B cell (primary cell): ENCODE data around the gene SPECC1. TPM values are rescaled to one million over a fixed set of nuclear protein-coding genes. Genes with fewer than 3 reads are reported as not detected.

Experiments used
- ATAC-seq: fragments of 200-7000 bp; cut with Tn5 transposase; one replicate; pipeline ENCODE4 v1.10.0; 2021; ENCODE audit warnings: low read depth, mild to moderate bottlenecking, moderate number of reproducible peaks, moderate library complexity
- CTCF ChIA-PET: fragments of 350-600 bp; sonication (Branson Sonifier 250); formaldehyde crosslinking; loops from one replicate; lab custom pipeline; 2021; ENCODE audit warnings: antibody characterized with exemption, inconsistent platforms; lab: Charles Lee
- POLR2A ChIA-PET: fragments of 350-600 bp; sonication (Branson Sonifier 250); formaldehyde crosslinking; loops from one replicate; lab custom pipeline; 2021; ENCODE audit warnings: antibody characterized with exemption; lab: Charles Lee
- DNase-seq: peaks from one replicate; pipeline ENCODE4 v3.0.0; 2013
- H2AFZ ChIP-seq: 2 replicates; pipeline ENCODE4 v1.6.1; 2012; ENCODE audit warnings: mild to moderate bottlenecking, low read depth, low read length; ENCODE audit not compliant: insufficient read depth, poor library complexity, severe bottlenecking
- H3K27ac ChIP-seq, 2 donors: 1 replicate in 1 of 2; 2 replicates in 1 of 2; pipeline ENCODE4 v1.5.1; 2012 to 2013; ENCODE audit warnings: low read length in 2 of 2, mild to moderate bottlenecking in 2 of 2, moderate library complexity in 1 of 2
- H3K27me3 ChIP-seq, 4 experiments: fragments of 200-600 bp in 1 of 4; sonication (generic) in 1 of 4; replicated peaks in 1 of 4; 1 replicate in 2 of 4; 2 replicates in 2 of 4; pipeline versions ENCODE4 v1.6.1 to v1.7.0; 2013 to 2016; ENCODE audit warnings: low read length in 3 of 4, mild to moderate bottlenecking in 2 of 4, mixed read lengths in 1 of 4, moderate library complexity in 1 of 4; ENCODE audit not compliant: insufficient read depth in 4 of 4, control insufficient read depth in 3 of 4; ENCODE audit errors: control extremely low read depth in 1 of 4
- H3K36me3 ChIP-seq, 2 experiments: replicated peaks in 1 of 2; 1 replicate in 1 of 2; 2 replicates in 1 of 2; pipeline versions ENCODE4 v1.6.1 to v1.7.1; 2013; ENCODE audit warnings: low read length in 1 of 2; ENCODE audit not compliant: insufficient read depth in 2 of 2, control insufficient read depth in 1 of 2; ENCODE audit errors: control extremely low read depth in 1 of 2, extremely low read depth in 1 of 2
- H3K4me1 ChIP-seq, 2 donors: fragments of 200-600 bp in 1 of 2; sonication (generic) in 1 of 2; 1 replicate in 1 of 2; 2 replicates in 1 of 2; pipeline versions ENCODE4 v1.5.1 to v1.6.1; 2013 to 2017; ENCODE audit warnings: low read length in 2 of 2; ENCODE audit not compliant: control insufficient read depth in 2 of 2, insufficient read depth in 2 of 2
- H3K4me2 ChIP-seq: replicated peaks from 2 replicates; pipeline ENCODE3; 2012; ENCODE audit warnings: mild to moderate bottlenecking, low read depth, low read length; ENCODE audit not compliant: poor library complexity, severe bottlenecking
- H3K4me3 ChIP-seq, 5 experiments: fragments of 200-600 bp in 1 of 5; sonication (generic) in 1 of 5; 1 replicate in 3 of 5; 2 replicates in 2 of 5; pipeline versions ENCODE4 v1.5.1 to v1.7.0; 2011 to 2016; ENCODE audit warnings: low read length in 4 of 5, mild to moderate bottlenecking in 4 of 5, low read depth in 2 of 5, control low read depth in 1 of 5, moderate library complexity in 1 of 5; ENCODE audit not compliant: insufficient read depth in 1 of 5; ENCODE audit errors: control extremely low read depth in 1 of 5, extremely low read depth in 1 of 5
- H3K79me2 ChIP-seq: fragments of 200-600 bp; sonication (generic); one replicate; pipeline ENCODE4 v1.6.0; 2016; ENCODE audit warnings: low read length; ENCODE audit not compliant: control insufficient read depth, insufficient read depth
- H3K9ac ChIP-seq: fragments of 200-600 bp; sonication (generic); 2 replicates; pipeline ENCODE4 v1.6.1; 2017; ENCODE audit warnings: mild to moderate bottlenecking, low read length, moderate library complexity
- H3K9me3 ChIP-seq, 3 donors: one replicate each; pipeline versions ENCODE4 v1.6.1 to v1.7.1; 2013; ENCODE audit warnings: low read length in 2 of 3; ENCODE audit not compliant: control insufficient read depth in 2 of 3, insufficient read depth in 1 of 3; ENCODE audit errors: control extremely low read depth in 1 of 3
- H4K20me1 ChIP-seq: 2 replicates; pipeline ENCODE4 v1.6.0; 2012; ENCODE audit warnings: mild to moderate bottlenecking, low read length; ENCODE audit not compliant: insufficient read depth, control insufficient read depth, poor library complexity, severe bottlenecking
- H3K27ac Mint-ChIP-seq: one replicate; pipeline ENCODE4 v1.8.0; 2021; ENCODE audit warnings: mixed read lengths
- H3K27me3 Mint-ChIP-seq: one replicate; pipeline ENCODE4 v1.8.0; 2021; ENCODE audit warnings: mixed read lengths
- H3K4me1 Mint-ChIP-seq: one replicate; pipeline ENCODE4 v1.8.0; 2021; ENCODE audit warnings: mixed read lengths
- H3K4me3 Mint-ChIP-seq: one replicate; pipeline ENCODE4 v1.8.0; 2021; ENCODE audit warnings: mixed read lengths
- H3K9me3 Mint-ChIP-seq: one replicate; pipeline ENCODE4 v1.8.0; 2022; ENCODE audit warnings: mixed read lengths; ENCODE audit not compliant: insufficient read depth
- CTCF ChIP-seq: fragments of 200-600 bp; IDR thresholded peaks from one replicate; pipeline ENCODE4 v1.8.0; 2022; ENCODE audit warnings: antibody characterized with exemption, mild to moderate bottlenecking
- EZH2 ChIP-seq: IDR thresholded peaks from 2 replicates; pipeline ENCODE4 v1.6.1; 2012; ENCODE audit warnings: borderline replicate concordance, low read depth, mild to moderate bottlenecking, moderate library complexity, low read length; ENCODE audit not compliant: insufficient read depth, poor library complexity, severe bottlenecking
- WGBS: methylation state at CpG from one replicate; pipeline ENCODE4 v1.1.5; 2013; ENCODE audit warnings: missing lambda C conversion rate; ENCODE audit not compliant: insufficient coverage; 5-methylcytosine and 5-hydroxymethylcytosine counted together
- intact Hi-C: fragments of 100-400 bp; cut with micrococcal nuclease; formaldehyde crosslinking; loops from one replicate; pipeline ENCODE4 v1.10.0; 2022
- polyA plus RNA-seq: library from polyadenylated mRNA; depleted of rRNA; stranded (reverse); fragments of >200 nt; gene quantifications from 2 replicates; pipeline ENCODE4 v1.2.3, GENCODE V29; 2012
- total RNA-seq, 2 donors: library from RNA; stranded (reverse); fragments of 120-200 nt in 1 of 2; gene quantifications; 1 replicate in 1 of 2; 2 replicates in 1 of 2; pipeline versions ENCODE4 v1.2.3 to v1.2.4, GENCODE V29; 2013 to 2022

The SPECC1 gene
- total and polyA plus RNA-seq, 2 donors (not counting 1 experiment from before 2014, with no cell fraction given): 4.6 to 7.4 TPM

- intact Hi-C loops: no loop called here
- WGBS: 94% methylated on average over 2 of the region's 3 CpGs
- DNase-seq (no peak), ATAC-seq (no peak)
- Mint-ChIP-seq H3K4me3 (no peak overlapping the region), H3K27me3 (peaks cover 23% of the 10 kb centered on the region), H3K9me3 (no peaks in the 10 kb centered on the region), H3K27ac (no peak overlapping the region), H3K4me1 (no peaks in the 10 kb centered on the region)
- no peaks in the 10 kb centered on the region for H3K4me1 ChIP-seq
- H4K20me1 ChIP-seq: no peaks in the 10 kb centered on the region
- H3K4me3 ChIP-seq: no peak overlapping the region
- TF ChIP-seq CTCF: no peak
- no peak for TF ChIP-seq EZH2
- H2AFZ ChIP-seq: no peak overlapping the region
- no peaks in the 10 kb centered on the region for H3K9me3 ChIP-seq
- no peak overlapping the region for H3K27ac ChIP-seq
- H3K36me3 ChIP-seq: no peaks in the 10 kb centered on the region
- H3K27me3 ChIP-seq: no peaks in the 10 kb centered on the region
- no peak overlapping the region for H3K4me2 ChIP-seq
- H3K9ac ChIP-seq: no peak overlapping the region
- CTCF ChIA-PET: no interaction called here
- H3K79me2 ChIP-seq: no peaks in the 10 kb centered on the region
- POLR2A ChIA-PET: no interaction called here
Measured at GRCh38 chr17:20083156-20083859, 74.1 kb downstream of the SPECC1 start.

GRCh38 chr17:20084621-20085282, 75.6 kb downstream of the SPECC1 start:
- Histone ChIP-seq H3K27ac (no peak overlapping the region), H4K20me1 (no peaks in the 10 kb centered on the region), H3K9me3 (no peaks in the 10 kb centered on the region), H3K4me2 (no peak overlapping the region), H3K27me3 (no peaks in the 10 kb centered on the region), H3K9ac (no peak overlapping the region), H3K4me3 (no peak overlapping the region), H2AFZ (no peak overlapping the region), H3K36me3 (no peaks in the 10 kb centered on the region), H3K4me1 (no peaks in the 10 kb centered on the region), H3K79me2 (no peaks in the 10 kb centered on the region)
- peaks cover 22% of the 10 kb centered on the region for H3K27me3 Mint-ChIP-seq
- no peaks in the 10 kb centered on the region for H3K9me3 Mint-ChIP-seq
- TF ChIP-seq EZH2 (no peak), CTCF (no peak)
- ChIA-PET POLR2A (no interaction called here), CTCF (interaction anchor here (0.6 kb wide), 1 partner anchor 214 kb away, joined by 3 read pairs; no protein-coding TSS in a partner anchor)
- H3K27ac Mint-ChIP-seq: no peak overlapping the region
- no CpG with 5 or more reads among the region's 1 CpG for WGBS
- H3K4me3 Mint-ChIP-seq: no peak overlapping the region
- ATAC-seq (no peak), DNase-seq (no peak)
- intact Hi-C loops: no loop called here
- no peaks in the 10 kb centered on the region for H3K4me1 Mint-ChIP-seq
